Activated effector memory CD4-positive, alpha-beta T cell treated with Interleukin-2 at 50 U/mL for 16 hours (primary cell): ENCODE measurements around the gene NAPSA.
"Not testable (repeated sequence)": the region's sequence is repeated elsewhere in the genome, so short reads cannot be mapped to it uniquely, and the experiment has no call there.

Experiments
- DNase-seq: peaks from one replicate; pipeline ENCODE4 v3.0.0-alpha.2; 2020

The NAPSA gene

GRCh38 chr19:50358483-50359327, 6.7 kb downstream of the NAPSA start:
- DNase-seq, result peak; percentile 65

DNA sequence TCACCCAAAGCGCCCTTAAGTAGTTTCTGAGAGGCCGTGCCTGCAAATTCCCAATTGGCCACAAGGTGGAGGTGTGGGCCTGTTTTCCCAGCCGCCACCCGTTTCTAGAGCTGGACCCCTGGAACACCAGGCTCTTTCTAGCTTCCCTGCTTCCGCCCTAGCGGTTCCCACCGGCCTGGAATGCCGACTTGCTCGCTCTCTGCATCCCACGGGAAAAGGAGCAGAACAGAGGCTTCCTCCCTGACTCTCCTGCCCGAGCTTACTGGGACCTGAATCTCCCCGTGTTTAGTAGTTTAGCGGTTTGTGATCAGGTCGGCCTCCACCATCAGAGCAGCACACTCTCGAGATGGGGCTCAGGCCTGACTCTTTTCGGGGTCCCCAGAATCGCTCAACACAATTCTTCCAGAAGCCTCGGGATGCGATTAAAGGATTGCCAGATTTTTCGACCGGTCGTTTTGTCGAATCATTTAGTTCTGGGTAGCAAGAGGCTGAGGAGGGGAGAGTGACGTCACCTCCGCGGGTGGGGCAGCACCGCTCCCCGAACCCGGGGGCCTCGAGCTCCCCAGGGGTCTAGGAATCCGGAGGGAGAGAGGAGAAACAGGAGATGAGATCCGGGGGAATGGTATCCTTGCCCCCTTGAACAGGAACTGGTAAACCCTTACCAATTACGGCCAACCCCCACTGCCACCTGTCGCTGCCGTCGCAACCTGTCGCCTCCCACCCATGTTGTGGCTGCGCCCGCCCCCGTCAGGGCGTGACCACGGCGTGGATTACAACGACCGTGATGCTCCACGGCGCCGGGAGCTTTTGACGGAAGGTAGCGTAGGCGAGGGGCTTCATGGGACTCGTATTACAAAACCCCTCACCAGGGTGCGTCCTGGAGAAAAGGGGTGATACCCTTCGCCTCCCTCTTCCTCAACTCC, 8.0 kb downstream of the NAPSA start:
- DNase-seq, result peak; percentile 81

- DNase-seq, result no peak
Observed at GRCh38 chr19:50356691-50357177, 8.7 kb downstream of the NAPSA start.

DNA sequence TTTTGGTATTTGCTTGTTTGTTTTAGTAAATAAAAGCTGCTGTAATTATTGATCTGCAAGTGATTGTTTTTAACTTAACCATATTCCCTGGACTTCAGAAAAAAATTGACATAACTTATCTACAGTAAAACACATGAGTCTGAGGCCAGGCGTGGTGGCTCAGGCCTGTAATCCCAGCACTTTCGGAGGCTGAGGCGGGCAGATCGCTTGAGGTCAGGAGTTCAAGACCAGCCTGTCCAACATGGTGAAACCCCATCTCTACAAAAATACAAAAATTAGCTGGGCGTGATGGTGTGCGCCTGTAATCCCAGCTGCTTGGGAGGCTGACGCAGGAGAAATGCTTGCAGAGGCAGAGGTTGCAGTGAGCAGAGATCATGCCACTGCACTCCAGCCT, 12.0 kb downstream of the NAPSA start:
- DNase-seq, result not testable (repeated sequence)

- DNase-seq, result no peak
Observed at GRCh38 chr19:50352242-50352641, 13.2 kb downstream of the NAPSA start.

- no peak for DNase-seq
Observed at GRCh38 chr19:50349277-50350057, 16.0 kb downstream of the NAPSA start.

GRCh38 chr19:50347089-50347581, 18.3 kb downstream of the NAPSA start:
- DNase-seq, result not testable (repeated sequence)

- DNase-seq, result no peak
Observed at GRCh38 chr19:50344661-50345318, 20.6 kb downstream of the NAPSA start.

- DNase-seq, result no peak
Observed at GRCh38 chr19:50341091-50341564, 24.3 kb downstream of the NAPSA start.

- no peak for DNase-seq
Observed at GRCh38 chr19:50340331-50340730, 25.1 kb downstream of the NAPSA start.

DNA sequence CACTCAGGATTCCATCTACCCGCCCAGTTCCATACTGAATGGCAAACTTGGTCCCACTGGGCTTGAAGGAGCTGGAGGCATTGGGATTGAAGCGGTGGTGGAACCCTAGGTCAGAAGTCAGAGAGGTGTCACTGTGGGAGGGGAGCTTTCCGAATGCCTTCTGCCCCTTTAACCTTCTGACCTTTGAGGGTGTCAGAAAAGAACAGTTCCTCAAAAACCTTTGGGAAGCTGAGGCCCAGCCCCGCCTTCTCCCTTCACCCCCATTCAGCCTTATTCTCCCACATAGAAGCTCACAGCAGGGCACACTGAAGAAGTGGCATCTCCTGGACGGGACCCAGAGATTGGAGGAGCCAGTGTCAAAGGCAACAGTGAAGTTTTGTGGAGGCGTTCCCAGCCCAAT, 28.4 kb downstream of the NAPSA start:
- DNase-seq, result not testable (repeated sequence)

GRCh38 chr19:50334741-50335421, 30.6 kb downstream of the NAPSA start:
- no peak for DNase-seq

DNA sequence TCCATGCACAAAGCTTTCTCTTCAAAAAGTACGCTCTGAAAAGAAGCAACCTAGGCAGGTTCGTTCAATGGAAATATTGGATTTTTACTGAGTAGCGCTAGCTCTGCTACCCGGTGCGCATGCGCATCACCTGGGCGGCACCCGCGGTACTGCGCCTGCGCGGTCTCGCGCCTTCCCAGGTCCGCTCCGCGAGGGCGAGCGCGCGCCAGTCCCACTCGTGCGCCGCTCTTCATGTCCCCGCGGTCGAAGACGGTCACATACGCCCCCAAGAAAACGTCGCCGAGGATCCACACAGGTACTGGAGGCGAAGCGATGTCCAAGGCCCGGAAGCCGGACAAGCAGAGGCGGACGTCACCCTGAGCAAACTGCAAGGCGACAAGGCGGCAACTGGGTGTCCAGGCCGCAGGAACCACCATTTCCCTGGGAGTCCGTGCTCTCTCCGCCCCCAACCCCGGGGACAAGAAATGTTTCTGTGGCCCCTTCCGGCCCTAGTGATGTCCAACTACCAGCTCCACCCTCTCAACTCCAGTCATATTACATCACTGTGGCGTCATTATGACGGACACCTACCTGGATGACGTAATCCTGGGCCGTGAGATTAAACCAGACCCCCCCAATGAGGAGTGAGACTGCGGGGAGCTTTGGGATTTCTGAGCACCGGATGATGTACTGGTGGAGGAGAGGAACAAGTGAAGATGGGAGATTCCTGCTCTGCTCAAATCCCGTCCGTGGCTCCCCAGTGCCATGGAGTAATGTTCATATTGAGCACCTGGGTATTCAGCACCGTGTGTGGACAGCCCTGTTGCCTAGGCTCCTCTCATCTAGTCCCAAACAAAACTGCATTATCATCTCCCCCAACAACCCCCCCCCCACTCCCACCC, 31.5 kb downstream of the NAPSA start:
- peak; percentile 74 for DNase-seq

DNA sequence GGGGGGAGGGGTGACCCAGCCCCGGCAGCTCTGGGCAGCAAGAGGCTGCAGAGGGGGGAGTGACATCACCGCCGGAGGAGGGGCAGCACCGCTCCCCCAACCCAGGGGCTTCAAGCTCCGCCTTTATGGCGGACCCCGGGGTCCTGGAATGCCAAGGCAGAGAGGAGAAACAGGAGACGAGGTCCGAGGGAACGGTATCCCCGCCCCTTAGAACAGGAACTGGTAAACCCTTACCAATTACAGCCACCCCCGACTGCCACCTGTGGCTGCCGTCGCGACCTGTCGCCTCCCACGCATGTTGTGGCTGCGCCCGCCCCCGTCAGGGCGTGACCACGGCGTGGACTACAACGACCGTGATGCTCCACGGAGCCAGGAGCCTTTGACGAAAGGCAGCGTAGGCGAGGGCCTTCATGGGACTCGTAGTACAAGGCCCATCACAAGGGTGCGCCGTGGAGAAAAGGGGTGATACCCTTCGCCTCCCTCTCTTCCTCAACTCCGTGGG, 32.2 kb downstream of the NAPSA start:
- DNase-seq, result peak; percentile 80

DNA sequence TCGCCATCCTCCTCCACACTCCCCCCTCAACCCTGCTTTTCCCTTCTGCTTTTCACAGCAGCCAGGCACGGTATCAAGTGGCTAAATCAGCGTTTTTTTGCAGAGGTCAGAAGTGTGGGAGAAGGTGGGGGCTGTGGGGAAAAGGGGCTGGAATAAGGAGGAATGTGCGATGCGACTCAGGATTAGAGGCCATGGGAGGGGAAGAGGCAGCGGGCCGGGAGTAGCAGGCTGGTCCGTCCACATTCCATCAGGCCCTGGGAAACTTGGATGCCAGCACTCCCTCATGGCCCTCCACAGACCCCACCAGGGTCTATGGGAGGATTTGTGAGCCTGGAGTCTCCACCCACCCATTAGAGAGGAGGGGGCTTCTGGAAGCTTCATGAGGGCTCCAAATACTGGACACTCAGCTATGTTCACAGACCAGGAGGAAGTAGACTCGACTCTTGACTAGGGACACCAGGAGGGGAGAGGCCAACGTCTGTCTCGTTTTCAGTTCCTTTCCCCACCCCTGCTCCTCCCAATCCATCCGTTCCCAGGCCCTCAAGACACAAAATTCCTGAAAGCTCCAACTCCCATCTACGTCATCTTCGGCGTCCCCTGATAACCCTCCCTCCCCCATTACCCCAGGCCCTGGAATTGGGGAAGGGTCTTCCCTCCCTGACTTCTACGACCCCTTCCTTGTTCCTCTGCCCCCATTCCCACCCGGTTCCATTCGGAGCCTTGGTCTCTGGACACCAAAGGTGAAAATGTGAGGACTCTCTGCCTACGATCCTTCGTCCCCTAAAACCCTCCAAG, 33.0 kb downstream of the NAPSA start:
- no peak for DNase-seq

GRCh38 chr19:50331994-50332243, 33.5 kb downstream of the NAPSA start:
- no peak for DNase-seq

DNA sequence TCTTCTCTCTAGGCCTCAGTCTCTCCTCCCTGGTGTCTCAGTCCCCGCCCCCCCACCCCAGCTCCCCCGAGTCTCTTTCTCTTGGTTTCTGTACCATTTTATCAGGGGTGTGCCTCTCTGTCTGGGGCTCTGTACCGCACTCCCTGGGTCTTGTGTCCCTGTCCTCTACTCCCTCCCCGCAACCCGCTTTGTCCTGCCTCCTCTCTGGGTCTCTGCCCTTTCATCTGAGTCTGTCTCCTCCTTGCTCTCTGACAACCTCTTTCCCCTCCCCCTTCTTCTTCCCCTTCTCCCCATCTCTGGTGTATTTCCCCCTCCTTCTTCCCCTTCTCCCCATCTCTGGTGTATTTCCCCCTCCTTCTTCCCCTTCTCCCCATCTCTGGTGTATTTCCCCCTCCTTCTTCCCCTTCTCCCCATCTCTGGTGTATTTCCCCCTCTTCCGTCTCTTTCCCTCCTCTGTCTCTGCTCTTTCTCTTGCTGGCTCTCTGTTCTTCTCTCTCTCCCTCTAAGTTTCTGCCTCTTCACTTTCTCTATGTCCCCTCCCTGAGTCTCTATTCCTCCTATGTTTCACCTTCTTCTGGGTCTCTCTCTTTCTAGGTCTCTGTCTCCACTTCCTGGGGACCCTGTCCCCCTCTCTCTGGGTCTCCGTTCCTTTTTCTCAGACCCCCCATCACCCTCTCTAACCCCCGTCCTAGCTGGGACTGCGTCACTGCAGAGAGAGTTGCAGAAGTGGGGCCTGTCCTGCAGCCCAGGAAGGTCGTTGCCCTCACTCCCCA, 34.0 kb downstream of the NAPSA start:
- no peak for DNase-seq

DNA sequence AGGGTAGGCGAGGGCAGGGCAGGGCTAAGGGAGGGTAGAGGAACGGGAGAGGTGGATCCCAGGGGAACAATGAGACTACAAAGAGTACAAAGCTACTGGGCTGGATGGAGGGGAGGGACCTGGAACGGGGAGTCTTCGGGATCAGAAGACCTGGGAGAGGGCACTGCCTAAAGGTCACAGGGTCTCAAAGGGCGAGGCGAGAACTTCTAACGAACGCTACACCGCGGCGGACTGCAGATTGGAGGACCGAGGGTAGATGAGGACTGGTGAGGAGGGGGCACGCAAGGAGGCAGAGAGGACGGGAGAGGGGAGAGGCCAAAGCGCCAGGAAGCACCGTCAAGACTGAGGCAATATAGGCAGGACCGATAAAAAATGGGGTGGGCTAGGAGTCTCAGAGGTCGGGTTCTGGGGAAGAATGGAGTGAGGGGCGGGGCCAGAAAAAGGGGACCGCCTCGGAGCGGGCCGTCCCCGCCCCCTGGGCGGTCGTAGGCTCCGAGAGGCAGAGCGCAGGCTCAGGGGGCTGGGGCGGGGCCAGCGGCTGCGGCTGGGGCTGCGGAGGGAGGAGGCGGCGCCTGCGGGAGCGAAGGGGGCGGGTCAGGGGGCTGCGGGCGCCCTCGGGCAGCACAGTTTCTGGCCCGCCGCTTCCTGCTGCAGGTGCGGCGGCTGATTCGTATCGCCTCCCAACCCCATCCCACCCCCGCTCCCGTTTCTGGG, 34.9 kb downstream of the NAPSA start:
- DNase-seq, result peak; percentile 73
